CD4-positive, alpha-beta T cell treated with Interleukin-17A for 4 hours (primary cell): Measurements from ENCODE around the gene ADGRF5.

Source experiments
- DNase-seq: peaks from one replicate; pipeline ENCODE4 v3.0.0-alpha.2; 2020; ENCODE audit warnings: mixed read lengths

ADGRF5 gene

GRCh38 chr6:46932526-46933319 lies 11.0 kb upstream of the ADGRF5 start:
- no peak for DNase-seq

DNA sequence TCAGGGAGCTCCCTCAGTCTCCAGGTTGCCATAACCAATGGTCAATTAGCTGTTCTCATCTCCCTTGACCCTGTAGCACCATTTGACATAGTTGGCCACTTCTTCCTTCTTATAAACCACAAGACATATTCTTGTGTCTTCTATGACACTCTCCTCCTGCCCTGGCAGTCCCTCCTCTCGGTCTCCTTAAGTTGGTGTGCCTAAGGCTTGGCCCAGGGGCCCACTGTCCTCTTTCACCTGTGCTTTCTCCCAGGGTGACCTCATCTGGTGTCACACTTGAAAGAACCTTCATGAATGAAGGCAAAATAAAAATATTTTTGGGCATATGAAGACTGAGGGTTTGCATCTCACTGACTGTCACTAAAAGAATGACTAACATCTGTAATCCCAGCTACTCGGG lies 9.7 kb upstream of the ADGRF5 start:
- DNase-seq: no peak

DNA sequence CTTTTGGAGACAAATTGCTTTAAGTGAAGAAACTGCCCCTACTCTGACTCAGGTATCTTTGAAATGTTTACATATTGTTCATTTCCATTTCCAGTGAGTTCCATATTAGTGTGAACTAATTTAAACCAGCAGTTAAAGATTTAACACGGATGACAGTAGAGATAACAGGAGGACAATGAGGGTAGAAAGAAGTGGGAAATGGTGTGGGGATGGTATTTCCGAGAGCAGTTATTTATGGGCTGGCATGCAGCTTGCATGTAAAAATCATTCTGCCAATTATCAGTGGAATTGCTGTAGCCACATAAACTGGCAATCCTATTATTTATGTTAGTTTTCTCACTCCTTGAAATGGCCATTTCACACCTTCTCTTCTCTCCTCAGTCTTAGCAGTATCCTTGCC lies 8.6 kb upstream of the ADGRF5 start:
- no peak for DNase-seq

GRCh38 chr6:46927066-46927465 lies 5.3 kb upstream of the ADGRF5 start:
- no peak for DNase-seq

DNA sequence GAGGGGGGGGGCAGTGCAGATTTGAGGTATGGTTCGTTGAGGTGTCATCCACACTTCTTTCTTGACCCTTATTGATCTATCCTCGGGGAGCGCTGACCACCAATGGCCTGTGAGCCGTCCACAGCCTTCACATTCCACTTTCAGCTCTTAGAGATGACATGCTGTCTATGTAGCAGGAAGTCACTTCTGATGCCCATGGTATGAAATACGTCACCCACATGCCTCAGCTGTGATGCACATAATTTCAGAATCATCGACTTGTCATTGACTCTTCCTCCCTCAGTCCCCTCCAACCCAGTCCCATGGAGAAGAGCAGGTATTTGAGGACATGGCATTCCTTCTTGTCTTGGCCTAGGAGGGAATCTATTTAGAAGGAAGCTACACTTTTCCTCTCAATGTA lies 4.7 kb upstream of the ADGRF5 start:
- no peak for DNase-seq

DNA sequence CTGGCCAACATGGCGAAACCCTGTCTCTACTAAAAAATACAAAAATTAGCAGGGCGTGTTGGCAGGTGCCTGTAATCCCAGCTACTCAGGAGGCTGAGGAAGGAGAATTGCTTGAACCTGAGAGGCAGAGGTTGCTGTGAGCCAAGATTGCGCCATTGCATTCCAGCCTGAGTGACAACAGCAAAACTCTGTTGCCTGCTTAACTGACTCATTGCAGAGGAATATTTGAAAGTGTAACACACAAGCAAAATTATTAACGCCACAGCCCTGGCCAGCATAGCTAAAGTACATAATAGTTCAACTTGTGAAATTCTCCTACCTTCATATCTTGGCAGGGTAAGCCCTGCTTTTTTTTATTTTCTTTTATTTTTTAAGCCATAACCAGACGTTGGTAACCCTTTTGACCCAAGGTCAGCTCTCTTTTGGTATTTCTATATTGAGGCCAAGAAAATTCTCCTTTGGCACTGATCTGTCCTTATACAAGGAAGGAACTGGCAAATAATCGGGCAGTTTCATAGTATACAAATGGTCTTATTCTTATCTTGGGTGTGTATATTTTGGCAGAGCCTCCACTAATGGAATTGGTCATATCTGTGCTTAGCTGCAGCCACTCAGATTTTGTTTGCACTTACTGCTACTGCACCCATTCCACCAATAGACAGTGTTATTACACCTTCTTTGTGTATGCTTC lies 4.0 kb upstream of the ADGRF5 start:
- DNase-seq: no peak

- DNase-seq: no peak
Measured at GRCh38 chr6:46923476-46923875, 1.7 kb upstream of the ADGRF5 start.

GRCh38 chr6:46921059-46921458 lies 679 bp downstream of the ADGRF5 start:
- no peak for DNase-seq

DNA sequence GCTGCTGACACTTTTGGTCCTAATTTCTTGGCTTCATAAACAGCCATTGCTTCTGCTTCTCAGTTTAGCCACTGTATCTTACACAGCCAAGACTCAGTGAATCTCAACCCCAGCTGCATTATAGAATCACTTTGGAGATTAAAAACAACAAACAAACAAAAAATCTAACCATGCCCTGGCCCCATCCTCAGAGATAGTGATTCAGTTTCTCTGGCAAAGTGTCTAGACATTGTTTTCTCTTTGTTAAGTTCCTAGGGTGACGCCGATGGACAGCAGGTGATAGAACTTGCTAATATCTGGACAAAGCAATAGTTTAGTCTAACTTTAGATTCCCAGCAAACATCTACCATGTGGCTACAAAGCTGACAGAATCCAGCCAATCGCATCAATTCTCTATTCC lies 2.9 kb downstream of the ADGRF5 start:
- DNase-seq: no peak

DNA sequence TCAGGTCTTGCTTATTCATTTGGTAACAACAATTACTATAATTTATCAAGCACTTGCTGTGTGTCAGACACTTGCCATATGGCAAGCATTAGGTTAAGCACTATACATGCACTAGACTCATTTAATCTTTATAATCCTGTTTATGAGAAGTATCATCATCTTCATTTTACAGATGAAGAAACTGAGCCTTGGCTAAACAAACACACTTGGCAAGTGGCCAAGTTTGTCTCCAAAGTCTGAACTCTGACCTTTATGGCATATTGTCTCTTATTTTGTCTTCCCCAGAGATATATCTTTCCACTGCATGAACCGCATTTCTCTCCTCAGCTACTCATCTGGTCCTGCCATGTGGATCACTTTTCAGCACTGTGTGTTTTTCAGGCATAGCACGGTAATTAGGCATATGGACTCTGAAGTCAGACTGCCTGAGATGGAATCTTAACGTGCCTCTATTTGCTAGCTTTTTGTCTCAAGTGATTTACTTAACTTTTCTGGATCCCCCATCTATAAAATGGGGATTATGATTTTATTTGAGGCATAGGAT lies 4.7 kb downstream of the ADGRF5 start:
- DNase-seq: no peak

DNA sequence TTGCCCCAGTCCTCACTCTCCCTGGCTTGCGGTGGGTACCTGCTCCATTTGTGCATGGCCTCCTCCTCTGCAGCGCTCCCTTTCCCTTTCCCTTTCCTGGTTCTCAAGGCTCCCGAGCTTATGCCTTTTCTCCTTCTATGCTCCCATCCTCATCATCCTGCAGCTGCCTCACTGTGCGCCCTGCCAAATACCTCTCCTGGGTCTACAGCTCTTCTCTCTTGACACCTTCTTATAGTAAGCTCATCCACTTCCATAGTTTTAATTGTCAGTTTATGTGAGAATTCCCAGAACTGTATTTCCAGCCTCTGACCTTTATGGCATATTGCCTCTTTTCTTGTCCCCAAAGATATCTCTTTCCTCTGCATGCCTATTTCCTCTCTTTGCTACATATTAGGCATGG lies 5.9 kb downstream of the ADGRF5 start:
- no peak for DNase-seq

DNA sequence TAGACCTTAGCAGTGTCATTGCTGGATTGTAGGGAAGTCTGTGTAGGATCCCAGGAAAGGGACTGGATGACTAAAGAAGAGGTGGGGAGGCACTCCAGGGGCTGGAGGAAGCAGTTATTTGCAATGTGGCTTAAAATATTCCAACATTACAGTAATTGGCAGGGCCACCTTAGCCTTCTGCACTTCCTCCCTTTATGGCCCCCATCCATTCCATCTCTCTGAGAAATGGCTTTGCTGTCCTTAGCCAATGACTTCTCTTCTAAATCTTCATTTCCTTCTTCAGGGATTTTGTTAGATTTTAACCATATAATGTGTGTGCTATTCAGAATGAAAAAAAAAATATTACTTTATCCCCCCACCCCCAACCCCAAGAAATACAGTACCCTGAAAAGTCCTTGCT lies 6.4 kb downstream of the ADGRF5 start:
- no peak for DNase-seq

GRCh38 chr6:46914279-46914810 lies 7.4 kb downstream of the ADGRF5 start:
- no peak for DNase-seq

GRCh38 chr6:46909371-46909770 lies 12.4 kb downstream of the ADGRF5 start:
- DNase-seq: no peak

- DNase-seq: no peak
Measured at GRCh38 chr6:46906776-46907175, 15.0 kb downstream of the ADGRF5 start.

DNA sequence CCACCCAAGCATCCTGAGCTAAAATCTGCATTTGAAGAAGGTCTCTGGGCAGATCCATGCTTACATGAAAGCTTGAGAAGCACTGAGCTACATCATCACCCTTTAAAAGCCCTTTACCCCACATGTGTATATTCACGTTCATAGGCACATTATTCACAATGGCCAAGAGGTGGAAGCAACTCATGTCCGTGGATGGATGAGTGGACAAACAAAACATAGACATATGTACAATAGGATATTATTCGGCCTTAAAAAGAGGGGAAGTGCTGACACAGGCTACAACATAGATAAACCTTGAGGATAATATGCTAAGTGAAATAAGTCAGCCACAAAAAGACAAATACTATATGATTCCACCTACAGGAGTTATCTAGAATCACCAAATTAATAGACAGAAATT lies 17.6 kb downstream of the ADGRF5 start:
- DNase-seq: no peak

GRCh38 chr6:46903175-46903574 lies 18.6 kb downstream of the ADGRF5 start:
- no peak for DNase-seq

- no peak for DNase-seq
Measured at GRCh38 chr6:46901882-46902314, 19.8 kb downstream of the ADGRF5 start.

- DNase-seq: no peak
Measured at GRCh38 chr6:46900266-46900665, 21.5 kb downstream of the ADGRF5 start.

- no peak for DNase-seq
Measured at GRCh38 chr6:46899659-46900058, 22.1 kb downstream of the ADGRF5 start.

- DNase-seq: no peak
Measured at GRCh38 chr6:46898006-46898405, 23.7 kb downstream of the ADGRF5 start.

GRCh38 chr6:46896871-46897270 lies 24.9 kb downstream of the ADGRF5 start:
- no peak for DNase-seq

GRCh38 chr6:46895930-46896329 lies 25.8 kb downstream of the ADGRF5 start:
- no peak for DNase-seq

DNA sequence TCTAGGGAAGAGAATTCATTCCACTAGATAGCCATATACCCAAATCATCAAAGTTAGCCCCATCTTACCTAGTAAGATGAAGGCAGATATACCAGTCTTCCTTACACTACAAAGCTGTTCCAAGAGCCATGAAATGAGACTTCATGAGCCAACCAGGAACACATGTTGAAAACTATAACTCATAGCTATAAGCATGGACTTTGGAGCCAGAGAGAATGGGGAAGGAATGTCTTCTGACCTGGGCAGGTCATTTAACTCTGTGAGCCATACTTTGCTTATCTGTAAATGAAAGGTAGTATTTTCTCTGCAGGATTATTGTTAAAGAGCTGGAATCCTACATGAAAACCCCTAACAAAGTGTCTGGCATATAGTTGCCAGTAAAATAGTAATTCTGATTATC lies 27.3 kb downstream of the ADGRF5 start:
- no peak for DNase-seq
